DMS153 (cell line): ENCODE data around the gene KDM3B.
"Not testable (repeated sequence)": the region's sequence is repeated elsewhere in the genome, so short reads cannot be mapped to it uniquely, and the experiment has no call there.

ENCODE experiments used
- DNase-seq: peaks from one replicate; lab custom pipeline; 2025; lab: John Stamatoyannopoulos, UW

KDM3B gene

DNA sequence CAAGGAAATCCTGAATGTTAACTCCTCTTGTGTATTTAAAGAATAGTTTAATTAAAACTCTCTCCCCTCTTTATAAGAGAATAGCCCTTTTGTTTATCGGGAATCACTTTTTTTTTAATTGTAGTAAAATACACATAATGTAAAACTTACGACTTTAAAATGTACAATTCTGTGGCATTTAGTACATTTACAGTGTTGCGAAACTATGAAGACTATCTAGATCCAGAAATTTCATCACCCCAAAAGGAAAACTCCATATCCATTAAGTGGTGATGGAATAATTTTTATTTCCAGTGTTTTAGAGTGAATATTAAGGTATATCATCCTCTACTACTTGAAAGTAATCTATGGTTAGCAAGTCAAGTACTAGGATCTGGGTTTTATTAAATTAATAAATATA, 36.8 kb downstream of the KDM3B start:
- no peak for DNase-seq

DNA sequence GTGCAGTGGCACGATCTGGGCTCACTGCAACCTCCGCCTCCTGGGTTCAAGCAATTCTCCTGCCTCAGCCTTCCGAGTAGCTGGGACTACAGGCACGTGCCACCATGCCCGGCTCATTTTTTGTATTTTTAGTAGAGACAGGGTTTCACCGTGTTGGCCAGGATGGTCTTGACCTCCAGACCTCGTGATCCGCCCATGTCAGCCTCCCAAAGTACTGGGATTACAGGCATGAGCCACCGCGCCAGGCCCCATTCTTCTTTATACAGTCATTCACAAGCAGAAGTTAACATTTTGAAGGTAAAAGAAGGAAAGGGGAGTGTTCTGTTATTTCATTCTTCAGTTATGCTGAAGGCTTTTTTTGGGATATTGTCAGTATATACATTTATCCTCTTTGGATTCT, 37.4 kb downstream of the KDM3B start:
- DNase-seq: not testable (repeated sequence)

DNA sequence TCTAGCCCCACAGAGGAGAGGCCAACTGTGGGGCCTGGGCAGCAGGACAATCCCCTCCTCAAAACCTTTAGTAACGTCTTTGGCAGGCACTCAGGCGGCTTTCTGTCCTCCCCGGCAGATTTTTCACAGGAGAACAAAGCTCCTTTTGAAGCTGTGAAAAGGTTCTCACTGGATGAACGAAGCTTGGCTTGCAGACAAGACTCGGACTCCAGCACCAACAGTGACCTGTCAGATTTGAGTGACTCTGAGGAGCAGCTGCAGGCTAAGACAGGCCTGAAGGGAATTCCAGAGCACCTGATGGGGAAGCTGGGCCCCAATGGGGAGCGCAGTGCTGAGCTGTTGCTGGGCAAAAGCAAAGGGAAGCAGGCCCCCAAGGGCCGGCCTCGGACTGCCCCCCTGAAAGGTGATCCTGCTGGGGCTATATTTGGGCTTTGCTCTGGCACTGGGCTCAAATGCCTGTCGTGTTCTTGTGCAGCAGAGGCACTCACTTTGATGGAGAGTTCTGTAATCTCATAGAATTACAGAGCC, 39.4 kb downstream of the KDM3B start:
- no peak for DNase-seq

DNA sequence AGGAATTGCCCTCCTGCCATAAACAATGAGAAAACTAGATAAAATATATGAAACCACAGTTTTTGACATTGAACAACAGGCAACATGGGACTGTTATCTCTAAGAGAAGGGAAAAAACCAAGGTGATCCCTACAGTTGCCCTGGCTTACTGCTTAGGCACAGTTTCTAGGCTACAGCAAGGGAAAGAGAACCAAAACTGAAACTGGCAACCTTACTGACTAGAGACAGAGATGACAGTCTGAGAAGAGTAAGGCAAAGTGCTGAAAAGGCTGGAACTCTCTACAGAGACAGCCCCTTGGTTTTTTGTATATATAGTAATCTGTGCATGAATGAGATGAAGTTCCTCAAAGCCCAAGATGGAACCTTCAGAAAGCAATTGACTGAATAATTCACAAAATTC, 50.2 kb downstream of the KDM3B start:
- DNase-seq: no peak

DNA sequence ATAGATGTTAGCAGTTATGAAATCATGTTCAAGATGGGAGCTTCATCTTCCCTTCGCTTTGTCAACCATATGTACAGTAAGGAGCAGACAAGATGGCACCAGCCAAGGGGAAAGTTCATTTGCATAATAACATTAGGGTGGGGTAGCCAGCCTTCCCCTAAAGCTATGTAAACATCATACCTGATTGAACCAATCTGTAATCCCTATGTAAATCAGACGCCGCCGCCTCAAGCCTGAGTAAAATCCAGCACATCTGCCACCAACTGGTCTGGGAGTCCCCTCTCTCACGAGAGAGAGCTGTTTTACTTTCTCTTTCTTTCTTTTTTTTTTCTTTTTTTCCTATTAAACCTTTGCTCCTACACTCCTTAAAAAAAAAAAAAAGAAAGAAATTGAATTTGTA, 55.5 kb downstream of the KDM3B start:
- no peak for DNase-seq

DNA sequence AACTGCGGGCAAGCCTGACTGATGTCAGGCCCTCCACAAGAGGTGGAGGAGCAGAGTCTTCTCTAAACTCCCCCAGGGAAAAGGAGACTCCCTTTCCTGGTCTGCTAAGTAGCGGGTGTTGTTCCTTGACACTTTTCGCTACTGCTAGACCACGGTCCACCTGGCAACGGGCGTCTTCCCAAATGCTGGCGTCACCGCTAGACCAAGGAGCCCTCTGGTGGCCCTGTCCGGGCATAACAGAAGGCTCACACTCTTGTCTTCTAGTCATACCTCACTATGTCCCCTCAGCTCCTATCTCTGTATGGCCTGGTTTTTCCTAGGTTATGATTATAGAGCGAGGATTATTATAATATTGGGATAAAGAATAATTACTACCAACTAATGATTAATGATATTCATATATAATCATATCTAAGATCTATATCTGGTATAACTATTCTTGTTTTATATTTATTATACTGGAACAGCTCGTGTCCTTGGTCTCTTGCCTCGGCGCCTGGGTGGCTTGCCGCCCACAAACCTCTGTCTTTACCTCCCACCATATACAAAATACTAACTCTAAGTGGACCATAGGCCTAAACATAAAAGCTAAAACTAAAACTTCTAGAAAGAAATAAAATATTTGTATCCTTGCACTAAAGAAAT, 58.6 kb downstream of the KDM3B start:
- not testable (repeated sequence) for DNase-seq

DNA sequence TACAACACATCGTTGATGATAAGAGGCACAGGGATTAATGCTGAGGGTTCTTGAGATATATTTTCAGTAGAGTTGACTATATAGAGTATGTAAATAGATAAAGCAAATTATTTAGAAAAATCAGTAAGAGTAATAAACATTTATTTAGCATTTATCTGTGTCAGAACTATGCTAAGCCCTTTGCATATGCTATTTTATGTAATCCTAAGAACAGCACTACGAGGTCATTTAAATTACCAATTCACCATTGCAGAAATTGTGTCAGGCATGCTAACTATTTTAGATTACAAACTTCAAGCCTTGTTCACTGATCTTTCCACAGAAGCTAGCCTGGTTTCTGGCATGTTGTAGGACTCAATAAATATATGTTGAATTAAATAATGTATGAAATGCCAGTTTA, 66.0 kb downstream of the KDM3B start:
- DNase-seq: no peak

DNA sequence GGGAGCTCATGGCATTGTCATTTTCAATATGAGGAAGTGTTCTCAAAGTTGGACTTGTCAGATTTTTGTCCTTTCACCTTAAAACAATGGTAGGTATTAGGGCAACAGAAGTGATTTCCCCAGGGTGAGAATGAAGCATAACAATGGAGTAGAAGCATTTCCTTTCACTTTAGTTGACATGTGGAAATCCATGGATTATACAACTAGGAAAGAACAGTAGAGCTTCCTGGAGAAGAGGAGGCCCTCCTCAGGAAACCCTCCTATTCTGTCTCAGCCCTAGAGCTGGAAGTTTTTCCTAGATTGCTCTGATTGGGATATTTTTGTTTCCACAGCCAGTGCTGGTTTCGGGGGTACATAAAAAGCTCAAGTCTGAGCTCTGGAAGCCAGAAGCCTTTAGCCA, 72.6 kb downstream of the KDM3B start:
- no peak for DNase-seq

DNA sequence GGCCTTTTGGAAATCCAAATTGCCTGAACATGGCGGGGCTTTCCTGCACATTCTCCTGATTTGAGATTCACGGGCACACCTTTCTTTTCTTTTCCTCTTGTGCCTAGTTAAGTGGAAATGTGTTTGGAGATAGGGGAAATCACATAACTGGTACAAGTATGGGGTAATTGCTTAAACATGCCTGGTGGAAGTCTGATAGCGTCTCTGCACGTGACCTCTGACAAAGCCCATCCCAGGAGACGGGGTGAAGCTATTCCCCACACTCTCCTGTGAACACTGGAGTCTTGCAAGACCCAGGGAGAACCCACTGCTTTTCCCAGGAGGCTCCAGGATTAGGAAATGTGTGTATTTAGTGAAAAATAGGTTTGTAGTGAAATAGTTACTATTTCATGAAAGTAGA, 83.5 kb downstream of the KDM3B start:
- no peak for DNase-seq

DNA sequence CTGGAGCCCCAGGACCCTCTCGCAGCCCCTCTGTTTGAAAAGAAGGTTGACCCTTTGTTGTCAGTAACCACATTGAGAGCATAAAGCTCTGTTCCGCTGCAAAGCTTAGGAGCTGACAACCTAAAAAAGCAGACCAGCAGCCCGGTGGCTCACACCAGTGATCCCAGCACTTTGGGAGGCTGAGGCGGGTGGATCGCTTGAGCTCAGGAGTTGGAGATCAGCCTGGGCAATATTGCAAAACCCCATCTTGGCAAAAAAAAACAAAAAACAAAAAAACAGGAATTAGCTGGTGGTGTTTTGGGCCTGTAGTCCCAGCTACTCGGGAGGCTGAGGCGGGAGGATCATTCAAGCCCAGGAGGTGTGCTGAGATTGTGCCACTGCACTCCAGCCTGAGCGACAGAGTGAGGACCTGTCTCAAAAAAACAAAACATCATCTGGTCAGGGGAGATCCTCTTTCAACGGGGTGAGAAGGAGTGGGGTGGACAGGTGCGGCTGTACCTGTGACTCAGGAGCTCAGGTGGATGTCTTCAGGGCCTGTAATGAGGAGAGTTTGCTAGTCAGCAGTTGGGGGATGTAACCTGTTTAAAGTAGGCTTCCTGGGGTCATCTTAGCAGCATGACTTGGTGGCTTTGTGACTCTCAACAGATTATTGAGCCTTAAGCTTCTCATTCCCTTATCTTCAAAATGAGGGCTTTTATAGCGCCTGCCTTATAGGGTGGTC, 85.7 kb downstream of the KDM3B start:
- DNase-seq: no peak

DNA sequence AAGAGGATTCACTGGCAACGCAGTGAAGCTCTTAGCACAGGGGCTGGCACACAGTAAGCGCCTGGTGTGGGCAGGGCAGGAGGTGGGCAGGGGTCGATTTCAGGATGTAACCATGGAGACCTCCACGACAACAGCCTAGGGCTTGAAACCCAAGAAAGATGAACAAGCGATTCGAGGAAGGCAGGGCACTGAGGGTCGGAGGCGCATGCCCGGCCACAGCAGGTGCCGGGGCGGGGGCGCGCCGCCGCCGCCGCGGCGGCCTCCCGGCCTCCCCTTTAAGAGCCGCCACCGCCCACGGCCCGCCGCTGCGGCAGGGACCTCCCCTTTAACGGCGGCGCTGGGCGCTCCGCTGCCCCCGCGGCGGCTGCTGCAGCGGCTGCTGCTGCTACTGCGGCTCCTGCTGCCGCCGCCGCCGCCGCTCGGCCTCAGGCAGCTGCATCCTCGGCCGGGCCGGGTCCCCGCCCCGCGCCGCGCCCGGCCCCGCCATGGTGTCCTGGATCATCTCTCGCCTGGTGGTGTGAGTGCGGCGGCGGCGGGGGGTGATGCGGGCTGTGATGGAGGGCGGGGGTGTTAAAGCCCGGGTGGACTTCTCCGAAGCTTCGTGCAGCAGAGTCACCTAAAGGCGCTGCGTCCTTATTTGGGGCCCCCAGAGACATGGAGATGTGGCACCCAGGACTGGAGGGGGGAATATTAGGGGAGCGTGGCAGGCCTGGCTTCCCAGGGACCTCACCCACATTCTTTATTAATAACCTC, 86.4 kb downstream of the KDM3B start, which contains the start of gene REEP2:
TSS of gene REEP2 (plus strand) at position 334 of the 753 bp plus-strand sequence. CDS start at position 486, 152 bp downstream.
- no peak for DNase-seq

DNA sequence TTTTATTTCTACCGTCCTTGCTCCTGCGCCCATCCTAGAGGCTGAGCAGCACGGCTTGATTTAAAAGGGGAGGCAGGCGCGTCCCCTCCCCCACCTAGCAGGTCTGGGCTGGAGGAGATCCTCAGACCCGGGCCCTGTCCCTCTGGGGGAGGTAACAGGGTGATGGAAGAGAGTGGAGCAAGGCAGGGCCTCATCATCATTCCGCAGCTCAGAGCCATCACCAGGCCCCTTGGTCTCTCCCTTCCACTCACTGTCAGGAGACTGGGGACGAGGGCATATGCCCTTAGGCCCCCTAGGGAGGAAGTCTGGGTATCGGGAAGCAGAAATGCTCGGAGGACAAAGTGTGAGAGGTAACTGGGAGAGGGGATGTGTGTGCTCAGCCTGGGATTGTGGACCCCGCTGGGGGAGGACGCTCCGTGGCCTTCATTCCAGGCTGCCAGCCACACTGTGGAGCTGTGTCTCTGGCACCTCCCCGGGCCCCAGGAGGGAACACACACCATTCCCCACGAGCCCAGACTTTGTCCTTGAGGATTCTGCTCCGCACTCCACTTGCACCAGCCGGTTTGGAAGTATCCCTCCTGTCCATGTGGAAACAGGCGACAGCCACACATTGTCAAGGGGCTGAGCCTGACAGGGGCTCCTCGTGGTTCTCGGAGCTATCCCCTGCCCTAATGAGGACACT, 87.1 kb downstream of the KDM3B start:
- no peak for DNase-seq

DNA sequence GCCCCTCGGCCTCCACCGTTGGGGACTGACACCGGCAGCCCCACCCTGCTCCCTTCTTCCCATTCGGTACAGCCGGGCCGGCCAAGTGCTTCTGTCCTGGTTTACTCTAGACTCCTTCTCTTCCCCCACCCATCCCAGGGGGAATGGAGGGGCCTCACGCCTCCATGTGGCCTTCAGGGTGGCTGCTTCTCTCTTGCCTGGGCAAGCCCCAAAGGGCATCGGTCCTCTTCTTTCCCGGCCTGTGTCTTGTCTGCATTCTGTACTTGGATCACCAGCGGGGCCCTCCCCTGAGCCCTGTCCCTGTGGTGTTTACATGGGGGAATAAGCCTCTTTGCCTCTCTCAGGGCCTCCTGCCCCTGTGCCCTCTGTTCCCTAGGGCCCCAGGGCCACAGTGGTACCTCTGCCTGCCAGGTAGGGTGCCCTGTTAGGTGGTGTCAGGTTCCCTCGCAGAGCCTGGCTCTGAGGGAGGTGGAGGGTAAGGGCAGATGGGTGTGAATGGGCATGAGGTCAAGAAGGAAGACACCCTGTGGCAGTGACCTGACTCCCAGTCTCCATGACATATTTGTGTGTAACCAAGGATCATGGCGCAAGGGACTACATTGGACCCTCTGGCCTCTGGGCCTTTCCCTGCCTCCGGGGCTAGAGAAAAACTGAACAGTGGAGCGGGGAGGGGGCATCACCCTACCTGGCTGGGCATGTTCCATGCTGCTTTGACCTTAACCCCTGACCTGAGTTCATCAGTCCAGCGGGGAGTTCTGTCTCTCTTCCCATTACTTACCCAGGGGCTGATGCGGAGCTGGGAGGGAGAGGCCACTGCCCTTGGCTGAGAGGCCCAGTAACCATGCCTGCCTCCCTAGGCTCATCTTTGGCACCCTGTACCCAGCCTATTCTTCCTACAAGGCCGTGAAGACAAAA, 87.9 kb downstream of the KDM3B start:
- DNase-seq: no peak

DNA sequence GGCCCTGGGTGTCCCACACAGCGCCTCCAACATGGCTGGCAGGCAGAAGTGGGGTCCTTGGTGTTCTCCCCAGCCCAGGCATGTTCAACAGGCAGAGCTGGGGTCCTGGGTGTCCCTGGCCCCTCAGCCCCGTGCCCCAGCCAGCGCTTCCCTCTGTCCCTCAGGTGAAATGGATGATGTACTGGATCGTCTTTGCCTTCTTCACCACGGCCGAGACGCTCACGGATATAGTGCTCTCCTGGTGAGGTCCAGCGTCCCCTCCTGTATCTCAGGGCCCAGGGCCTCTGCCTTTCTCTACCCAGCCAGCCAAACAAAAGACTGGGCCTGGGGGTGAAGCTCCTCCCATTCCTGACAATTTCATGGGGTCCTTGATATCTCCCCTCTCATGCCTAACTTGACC, 88.7 kb downstream of the KDM3B start:
- DNase-seq: no peak

DNA sequence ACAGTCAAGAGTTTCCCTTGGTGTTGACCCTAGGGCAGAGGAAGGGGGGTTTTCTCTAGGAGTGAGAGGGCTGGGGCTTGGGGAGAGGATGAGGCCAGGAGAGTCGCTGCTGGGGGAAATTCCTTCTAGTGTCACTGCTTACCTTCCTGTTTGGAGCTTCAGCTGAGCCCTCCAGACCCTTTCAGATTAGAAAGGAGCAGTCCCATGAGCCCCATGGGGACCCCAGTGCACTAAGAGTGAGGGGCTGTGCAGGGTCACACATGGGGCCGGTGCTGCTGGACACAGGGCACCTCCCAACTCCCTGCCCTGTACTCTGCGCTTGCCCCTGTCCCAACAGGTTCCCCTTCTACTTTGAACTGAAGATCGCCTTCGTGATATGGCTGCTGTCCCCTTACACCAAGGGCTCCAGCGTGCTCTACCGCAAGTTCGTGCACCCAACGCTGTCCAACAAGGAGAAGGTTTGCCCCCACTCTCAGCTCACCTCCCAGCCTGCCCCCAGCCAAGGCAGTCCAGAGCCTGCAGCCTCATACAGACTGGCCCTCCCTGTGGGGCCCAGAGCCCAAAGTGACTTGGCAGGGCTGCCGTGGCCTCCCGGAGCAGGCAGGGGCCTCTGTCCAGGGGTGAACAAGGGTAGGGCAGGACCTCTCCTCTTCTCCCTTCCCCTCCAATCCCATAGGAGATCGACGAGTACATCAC, 91.7 kb downstream of the KDM3B start:
- no peak for DNase-seq

DNA sequence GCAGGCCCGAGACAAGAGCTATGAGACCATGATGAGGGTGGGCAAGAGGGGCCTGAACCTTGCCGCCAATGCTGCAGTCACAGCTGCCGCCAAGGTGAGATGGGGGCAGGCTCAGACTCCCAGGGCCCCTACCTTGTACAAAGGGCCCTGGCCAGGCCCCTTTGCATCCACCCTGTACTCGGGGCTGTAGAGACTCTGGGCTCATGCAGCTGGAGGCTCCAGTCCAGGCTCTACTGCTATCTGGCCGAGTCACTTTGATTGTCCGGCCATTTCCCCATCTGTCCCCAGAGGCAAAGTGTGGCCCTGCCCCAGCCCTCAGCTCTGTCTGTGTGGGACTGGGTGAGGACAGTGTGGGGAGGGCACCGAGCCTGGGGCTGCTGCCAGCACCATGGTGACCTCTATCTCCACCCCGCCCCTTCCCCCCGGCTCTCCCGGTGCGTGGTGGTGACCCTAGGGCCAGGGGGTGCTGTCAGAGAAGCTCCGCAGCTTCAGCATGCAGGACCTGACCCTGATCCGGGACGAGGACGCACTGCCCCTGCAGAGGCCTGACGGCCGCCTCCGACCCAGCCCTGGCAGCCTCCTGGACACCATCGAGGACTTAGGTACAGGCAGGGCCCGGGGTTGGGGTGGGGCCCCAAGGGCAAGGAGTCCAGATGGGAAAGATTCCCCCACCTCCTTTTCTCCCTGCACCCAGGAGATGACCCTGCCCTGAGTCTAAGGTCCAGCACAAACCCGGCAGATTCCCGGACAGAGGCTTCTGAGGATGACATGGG, 92.5 kb downstream of the KDM3B start:
- no peak for DNase-seq

DNA sequence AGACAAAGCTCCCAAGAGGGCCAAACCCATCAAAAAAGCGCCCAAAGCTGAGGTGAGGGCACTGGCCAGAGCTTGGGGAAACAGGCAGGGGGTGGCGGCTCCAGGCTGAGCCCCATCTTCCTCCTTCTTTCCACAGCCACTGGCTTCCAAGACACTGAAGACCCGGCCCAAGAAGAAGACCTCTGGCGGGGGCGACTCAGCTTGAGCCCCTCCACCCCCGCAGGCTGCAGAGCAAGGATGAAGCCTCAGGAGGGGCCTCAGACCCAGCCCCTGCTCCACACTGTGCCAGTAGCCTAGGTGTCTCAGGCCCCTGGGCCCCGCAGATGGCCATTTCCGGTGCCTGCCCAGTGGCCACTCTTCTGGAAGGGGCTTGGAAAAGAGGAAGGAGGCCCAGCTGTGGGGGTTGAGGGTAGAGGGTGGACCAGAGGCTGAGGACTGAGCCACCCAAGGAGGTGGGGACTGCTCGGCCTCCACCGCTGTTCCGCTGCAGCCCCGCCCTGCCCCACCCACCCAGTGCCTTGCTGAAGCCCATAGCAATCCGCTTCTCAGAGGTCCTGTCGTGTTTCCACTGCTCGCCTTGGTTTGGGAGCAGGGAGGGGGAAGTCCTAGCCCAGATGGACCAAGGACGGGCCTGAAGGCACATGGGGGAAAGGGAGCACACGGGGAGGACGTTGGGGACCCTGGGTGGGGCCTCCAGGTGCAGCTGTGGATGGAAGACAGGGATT, 93.2 kb downstream of the KDM3B start:
- DNase-seq: no peak

DNA sequence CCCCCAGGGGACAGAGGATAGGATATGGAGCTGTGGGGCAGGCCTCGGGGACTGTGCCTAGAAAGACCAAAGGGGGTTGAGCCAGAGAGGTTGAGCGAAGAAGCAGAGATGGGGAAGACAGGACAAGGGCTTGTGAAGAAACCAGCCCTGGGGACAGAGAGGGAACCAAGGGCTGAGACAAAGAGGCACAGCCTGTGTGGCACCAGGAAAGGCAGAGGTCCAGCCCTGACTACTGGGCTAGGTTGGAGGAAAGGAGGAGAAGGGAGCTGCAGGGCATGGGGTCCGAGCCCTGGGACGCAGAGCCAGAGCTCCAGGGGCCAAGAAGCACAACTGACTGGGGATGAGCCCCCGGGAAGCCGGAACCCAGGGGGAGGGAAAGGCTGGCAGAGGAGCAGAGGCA, 95.6 kb downstream of the KDM3B start:
- no peak for DNase-seq
